HG03039 (cell line): ENCODE results near the gene RAP2C.

Experiments used
- ATAC-seq: cut with Tn5 transposase; IDR thresholded peaks from one replicate; pipeline ENCODE4 v1.9.1; 2021; ENCODE audit warnings: mild to moderate bottlenecking, moderate library complexity; ENCODE audit not compliant: unreplicated experiment

Gene RAP2C

GRCh38 chrX:132219343-132219768, at the start of gene RAP2C:
TSS of gene RAP2C (minus strand) at chrX:132219447. CDS start at chrX:132217268, 2,179 bp downstream.
- ATAC-seq = peak; percentile 44

DNA sequence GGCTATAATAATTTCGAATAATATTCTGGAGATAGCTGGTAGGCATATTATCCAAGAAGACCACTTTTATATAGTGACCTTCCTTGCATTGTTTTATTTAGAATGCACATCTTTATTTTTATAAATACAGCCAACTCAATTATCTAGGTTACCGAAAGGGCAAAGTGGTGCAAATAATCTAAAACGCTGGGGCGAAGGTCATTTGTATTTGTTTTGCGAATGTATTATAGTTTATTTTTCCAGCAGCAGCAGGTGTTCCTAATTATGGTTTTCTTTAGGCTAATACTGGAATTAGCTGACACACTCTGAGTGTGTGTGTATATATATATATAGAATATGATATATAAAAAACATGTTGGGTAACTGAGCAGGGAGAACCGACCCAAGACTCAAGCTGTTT, 48.1 kb upstream of the RAP2C start:
- no peak for ATAC-seq

- ATAC-seq = peak; percentile 59
These were observed 47.5 kb upstream of the RAP2C start for GRCh38 chrX:132266583-132267355.

- ATAC-seq = no peak
These were observed 43.9 kb upstream of the RAP2C start for GRCh38 chrX:132263127-132263526.

DNA sequence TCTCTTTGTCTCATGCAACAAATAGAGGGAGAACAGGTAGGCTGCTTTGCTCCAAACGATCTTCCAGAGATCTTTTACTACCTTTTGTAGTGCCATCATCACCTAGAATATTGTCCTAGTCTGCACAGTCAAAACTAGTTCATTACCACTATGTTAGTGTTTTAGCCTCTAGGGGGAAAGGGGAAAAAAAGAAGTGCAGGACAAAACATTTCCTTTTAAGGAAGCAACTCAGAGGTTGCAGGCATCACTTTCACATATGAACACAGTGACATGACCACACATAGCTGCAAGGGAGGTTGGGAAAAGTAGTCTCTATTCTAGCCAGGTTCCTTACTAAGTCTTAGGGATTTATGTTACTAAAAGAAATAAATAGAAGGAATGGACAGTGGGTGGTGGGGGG, 39.3 kb upstream of the RAP2C start:
- ATAC-seq = no peak

- ATAC-seq = no peak
These were observed 37.9 kb upstream of the RAP2C start for GRCh38 chrX:132257116-132257515.

DNA sequence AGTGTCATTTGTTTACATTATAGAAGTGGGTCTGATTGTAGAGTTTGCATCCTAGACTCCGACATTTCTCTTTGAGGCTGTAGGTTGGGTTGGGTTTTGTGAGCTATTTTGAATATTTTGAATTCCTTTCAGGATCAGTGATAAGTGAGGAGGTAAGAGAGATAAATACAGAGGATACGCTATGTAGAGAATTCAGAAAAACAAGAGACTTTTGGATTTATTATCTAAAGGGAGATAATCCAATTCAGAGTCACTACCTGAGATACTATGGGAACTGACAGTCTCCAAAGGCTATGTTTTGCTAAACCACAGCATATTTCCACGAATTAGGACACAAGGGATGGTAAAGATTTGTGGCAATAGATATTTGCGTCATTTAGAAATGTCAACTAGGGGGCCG, 16.9 kb upstream of the RAP2C start:
- ATAC-seq = no peak

DNA sequence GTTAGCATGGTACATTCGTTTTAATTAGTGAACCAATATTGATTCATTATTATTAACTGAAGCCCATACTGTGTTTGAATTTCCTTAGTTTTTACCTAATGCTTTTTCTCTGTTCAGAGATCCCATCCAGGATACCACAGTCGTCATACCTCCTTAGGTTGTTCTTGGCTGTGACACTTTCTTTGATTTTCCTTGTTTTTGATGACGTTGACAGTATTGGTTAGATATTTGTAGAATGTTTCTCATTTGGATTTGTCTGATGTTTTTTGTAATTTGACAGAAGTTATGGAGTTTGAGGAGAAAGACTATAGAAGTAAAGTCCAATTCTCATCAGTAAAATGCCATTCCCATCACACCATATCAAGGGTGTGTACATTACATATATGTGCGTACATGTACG, 16.2 kb upstream of the RAP2C start:
- no peak for ATAC-seq

GRCh38 chrX:132231587-132231986, 12.3 kb upstream of the RAP2C start:
- ATAC-seq = no peak

DNA sequence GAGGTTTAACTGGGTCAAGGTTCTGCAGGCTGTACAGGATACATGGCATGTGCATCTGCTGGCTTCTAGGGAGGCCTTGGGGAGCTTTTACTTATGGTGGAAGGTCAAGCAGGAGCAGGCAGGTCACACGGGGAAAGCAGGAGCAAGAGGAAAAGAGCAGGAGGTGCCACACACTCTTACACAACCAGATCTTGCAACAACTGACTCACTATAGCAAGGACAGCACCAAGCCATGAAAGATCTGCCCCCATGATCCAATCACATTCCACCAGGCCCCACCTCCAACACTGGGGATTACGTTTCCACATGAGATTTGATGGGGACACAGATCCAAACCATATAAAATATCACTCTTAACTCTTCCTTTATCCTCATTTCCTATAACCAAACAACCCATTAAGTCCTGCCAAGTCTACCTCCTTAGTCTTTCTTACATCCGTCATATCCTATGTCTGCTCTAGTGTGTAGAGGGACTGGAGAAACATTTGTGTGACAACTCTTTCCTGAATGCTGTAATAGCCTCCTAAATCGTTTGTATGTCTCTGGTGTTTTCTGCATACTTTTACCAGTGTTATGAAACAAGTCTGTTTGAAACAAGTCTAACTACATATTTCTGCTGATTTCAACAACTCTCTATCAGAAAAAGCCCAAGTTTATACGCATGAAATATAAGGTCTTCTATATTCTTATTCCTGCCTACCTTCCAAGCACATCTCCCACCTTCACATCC, 8.3 kb upstream of the RAP2C start:
- no peak for ATAC-seq

- ATAC-seq = no peak
These were observed 6.9 kb upstream of the RAP2C start for GRCh38 chrX:132226169-132226568.

DNA sequence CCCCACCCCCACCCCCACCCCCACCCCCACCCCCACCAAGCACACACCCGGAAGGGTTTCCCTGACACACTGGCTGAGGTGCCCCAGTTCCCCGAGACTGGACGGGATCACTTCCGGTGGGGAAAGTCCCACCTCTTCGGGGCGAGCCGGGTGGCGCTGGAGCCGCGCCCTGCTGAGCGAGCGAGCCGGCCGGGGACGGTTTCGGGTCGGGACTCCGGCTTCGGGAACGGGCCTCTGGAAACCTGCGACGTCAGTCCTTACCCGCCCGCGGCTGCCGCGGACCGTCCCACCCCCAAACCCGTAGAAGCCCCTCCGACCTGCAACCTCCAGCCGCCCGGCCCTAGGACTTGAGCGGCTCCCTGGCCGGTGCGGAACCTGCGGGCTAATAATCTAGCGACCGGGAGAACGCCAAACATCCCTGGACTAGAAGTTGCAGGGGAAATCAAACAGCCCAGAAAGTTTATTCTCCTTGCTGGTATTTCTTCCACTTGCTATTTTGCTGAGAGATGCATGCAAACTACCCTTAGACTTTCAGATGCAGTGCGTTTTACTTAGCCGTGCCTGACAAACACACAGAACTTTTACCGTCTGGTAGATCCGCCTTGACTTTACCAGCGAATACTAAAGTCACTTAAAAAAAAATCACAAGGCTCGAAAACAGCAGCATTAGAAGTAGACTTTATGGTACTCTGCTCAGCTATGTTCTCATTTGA, 991 bp downstream of the RAP2C start:
- peak; percentile 47 for ATAC-seq

DNA sequence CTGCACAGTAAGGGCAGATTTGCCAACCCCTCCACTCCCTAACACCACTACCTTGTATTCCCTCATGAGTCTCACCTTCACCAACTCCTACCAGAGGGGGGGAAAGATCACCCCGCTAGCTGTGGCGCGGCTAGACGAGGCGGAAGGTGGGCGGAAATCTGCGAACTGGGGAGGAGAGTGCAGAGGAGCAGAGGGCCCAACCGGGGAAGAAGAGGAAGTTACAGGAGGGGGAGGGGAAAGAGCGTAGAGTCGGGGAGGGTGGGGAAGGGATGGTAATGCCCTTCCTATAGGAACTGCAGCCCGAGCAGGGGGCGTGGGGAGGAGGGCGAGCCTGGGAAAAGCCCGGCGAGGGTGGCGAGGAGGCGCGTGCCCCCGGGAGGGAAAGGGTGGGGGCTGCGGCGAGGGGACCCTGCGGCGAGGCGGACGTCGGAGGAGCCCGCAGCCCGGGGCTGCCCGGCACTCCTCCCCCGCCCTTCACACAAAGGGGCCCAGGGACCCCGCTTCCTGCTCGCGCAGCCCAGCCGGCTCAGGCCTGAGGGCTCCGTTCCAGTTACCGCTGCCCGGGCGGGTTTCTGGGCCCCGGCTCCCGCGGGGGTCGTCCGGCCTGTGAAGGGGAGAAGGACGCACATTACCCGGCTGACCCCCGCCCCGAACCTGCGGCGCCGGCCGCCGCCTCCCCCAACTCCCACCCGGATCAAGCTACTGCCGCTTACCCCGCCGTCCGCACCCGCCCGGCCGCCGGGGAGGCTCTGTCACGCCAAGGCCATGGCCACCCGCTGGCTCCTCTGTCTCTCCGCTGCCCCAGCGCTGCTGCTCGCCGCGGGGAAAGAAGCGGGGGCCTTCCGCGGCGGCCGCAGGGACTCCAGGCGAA, 1.8 kb downstream of the RAP2C start:
- peak; percentile 57 for ATAC-seq

DNA sequence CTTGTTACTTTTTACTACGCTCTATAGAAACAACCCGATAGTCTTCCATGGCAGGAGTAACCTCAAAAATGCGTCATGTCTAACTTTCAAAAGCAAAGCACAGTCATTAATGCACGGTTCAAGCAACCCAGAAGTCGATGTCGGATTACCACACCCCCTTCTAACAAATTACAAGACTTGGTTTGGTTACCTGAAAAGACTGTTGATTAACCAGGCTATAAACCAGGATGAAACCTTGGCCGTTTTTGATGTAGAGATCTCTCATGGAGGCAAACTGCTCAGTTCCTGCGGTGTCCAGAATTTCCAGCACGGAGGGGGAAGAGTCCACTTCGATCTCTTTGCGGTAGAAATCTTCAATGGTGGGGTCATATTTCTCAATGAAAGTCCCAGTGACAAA, 2.4 kb downstream of the RAP2C start:
- no peak for ATAC-seq

- no peak for ATAC-seq
These were observed 3.0 kb downstream of the RAP2C start for GRCh38 chrX:132216283-132216682.

DNA sequence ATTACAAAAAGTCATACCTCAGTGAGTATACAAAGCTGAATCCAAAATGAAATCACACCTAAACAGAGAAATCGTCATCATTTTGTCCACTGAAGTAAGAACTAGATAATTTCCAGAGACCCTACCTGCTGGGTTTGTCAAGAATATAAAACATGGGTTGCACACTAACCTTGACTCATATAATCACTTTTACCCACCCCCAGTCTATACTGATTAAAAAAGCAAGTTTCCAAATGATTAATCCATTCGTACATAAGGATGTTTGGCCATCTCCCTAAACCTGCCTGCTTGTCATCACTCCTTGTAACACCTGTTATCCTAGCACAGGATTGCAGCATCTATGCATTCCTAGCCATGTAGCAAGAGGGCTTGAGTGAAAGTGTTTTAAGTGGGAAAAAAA, 4.7 kb downstream of the RAP2C start:
- no peak for ATAC-seq

- ATAC-seq = no peak
These were observed 9.7 kb downstream of the RAP2C start for GRCh38 chrX:132209527-132209926.

- no peak for ATAC-seq
These were observed 10.8 kb downstream of the RAP2C start for GRCh38 chrX:132208422-132208821.

- no peak for ATAC-seq
These were observed 11.3 kb downstream of the RAP2C start for GRCh38 chrX:132207996-132208395.

DNA sequence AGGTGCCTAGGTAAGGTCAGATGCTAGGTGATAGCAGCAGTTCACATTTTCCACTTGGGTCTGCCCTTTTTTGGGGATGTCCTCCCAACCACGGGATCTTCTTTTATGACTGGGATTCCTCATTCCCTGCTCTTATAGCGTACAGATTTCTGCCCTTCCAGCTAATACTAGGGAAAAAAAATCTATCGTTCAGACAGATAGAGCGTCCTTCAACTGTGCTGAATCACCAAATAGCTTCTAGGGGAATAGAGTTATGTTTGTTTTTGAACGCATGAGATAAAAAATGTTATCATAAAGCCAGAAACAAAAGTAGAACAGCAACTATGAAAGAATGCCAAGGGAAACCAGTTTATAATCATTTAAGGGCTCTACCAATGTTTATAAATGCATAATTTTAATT, 13.0 kb downstream of the RAP2C start:
- ATAC-seq = no peak

GRCh38 chrX:132204629-132205028, 14.6 kb downstream of the RAP2C start:
- ATAC-seq = no peak
